Epithelial cell of esophagus (primary cell): Measurements from ENCODE around the gene S1PR3.

Experiments
- DNase-seq: peaks from one replicate; pipeline ENCODE4 v3.0.0; 2010; ENCODE audit warnings: low read depth
- H3K4me3 ChIP-seq: 2 replicates; pipeline ENCODE4 v1.5.1; 2011; ENCODE audit warnings: mild to moderate bottlenecking, low read length, control low read depth
- CTCF ChIP-seq: IDR thresholded peaks from 2 replicates; pipeline ENCODE4 v1.5.1; 2011; ENCODE audit warnings: low read depth, mild to moderate bottlenecking, low read length, control low read depth, inconsistent platforms; ENCODE audit not compliant: insufficient read depth; ENCODE audit errors: missing control alignments

S1PR3 gene

GRCh38 chr9:88954066-88954465 is 37.2 kb upstream of the S1PR3 start:
- DNase-seq, result no peak
- no peak for TF ChIP-seq CTCF
- no peak overlapping the region for H3K4me3 ChIP-seq

GRCh38 chr9:88957526-88957925 is 33.7 kb upstream of the S1PR3 start:
- no peak overlapping the region for H3K4me3 ChIP-seq
- no peak for TF ChIP-seq CTCF
- no peak for DNase-seq

GRCh38 chr9:88959727-88960469 is 31.4 kb upstream of the S1PR3 start:
- no peak overlapping the region for H3K4me3 ChIP-seq
- TF ChIP-seq CTCF, result no peak
- DNase-seq, result no peak

- no peak for TF ChIP-seq CTCF
- H3K4me3 ChIP-seq, result no peak overlapping the region
Measured at GRCh38 chr9:88960632-88961031, 30.6 kb upstream of the S1PR3 start.

GRCh38 chr9:88965473-88965872 is 25.8 kb upstream of the S1PR3 start:
- TF ChIP-seq CTCF, result no peak
- H3K4me3 ChIP-seq, result no peak overlapping the region
- DNase-seq, result no peak

More at GRCh38 chr9:88960632-88961031, 30.6 kb upstream of the S1PR3 start:
- DNase-seq, result no peak

GRCh38 chr9:88966894-88967676 is 24.2 kb upstream of the S1PR3 start:
- DNase-seq, result no peak
- no peak for TF ChIP-seq CTCF
- H3K4me3 ChIP-seq, result no peak overlapping the region

- H3K4me3 ChIP-seq, result no peak overlapping the region
- TF ChIP-seq CTCF, result no peak
- no peak for DNase-seq
Measured at GRCh38 chr9:88968799-88969198, 22.5 kb upstream of the S1PR3 start.
